AG08396 (cell line): ENCODE data around the gene ATP11A.

Source experiments
- DNase-seq: peaks from one replicate; pipeline ENCODE4 v3.0.0; 2012; ENCODE audit warnings: low spot score, mixed read lengths

ATP11A gene

GRCh38 chr13:112894673-112895481, 205.0 kb downstream of the ATP11A start:
- DNase-seq: no peak

DNA sequence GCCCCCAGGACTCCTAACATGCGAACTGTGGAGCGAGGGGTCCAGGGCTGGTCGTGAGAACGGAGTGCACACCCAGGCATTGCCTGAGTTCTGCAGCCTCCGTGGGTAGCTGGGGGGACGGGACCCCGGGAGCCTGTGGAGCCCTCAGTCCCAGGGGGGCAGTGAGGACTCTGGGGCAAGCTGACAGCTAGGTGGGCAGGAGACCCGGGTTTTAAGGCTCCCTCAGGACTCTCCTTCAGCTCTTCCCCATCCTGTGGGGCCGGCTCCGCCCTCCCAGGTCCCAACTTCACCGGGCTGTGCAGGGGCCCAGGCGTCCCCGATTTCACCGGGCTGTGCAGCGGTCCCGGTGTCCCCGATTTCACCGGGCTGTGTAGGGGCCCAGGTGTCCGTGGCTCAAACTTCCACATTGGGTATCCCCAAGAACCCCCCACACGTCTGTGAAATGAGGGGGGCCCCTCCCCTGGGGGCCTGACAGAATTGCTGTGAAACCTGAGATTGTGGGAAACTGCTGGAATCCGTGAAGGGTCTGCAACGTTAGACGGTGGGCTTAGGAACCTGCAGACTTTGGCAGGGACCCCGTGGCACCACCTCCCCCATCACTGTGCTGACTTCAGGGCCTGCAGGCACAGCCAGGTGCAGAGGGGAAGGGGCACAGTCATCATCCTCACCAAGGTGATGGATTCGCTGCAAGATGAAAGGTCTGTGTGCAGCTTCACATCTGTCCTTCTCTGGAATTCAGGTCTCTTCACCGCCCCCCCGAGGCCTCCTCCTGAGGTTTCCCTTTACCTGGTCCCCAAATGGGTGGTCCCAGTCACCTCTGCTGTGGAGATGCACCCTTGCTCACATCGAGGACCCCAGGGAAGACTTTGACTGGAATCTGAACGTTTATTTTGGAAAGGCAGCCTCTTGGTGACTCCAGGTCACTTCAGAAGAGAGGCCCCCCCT, 206.0 kb downstream of the ATP11A start:
- no peak for DNase-seq

- no peak for DNase-seq
Measured at GRCh38 chr13:112896736-112897602, 207.1 kb downstream of the ATP11A start.

GRCh38 chr13:112897603-112897955, 207.7 kb downstream of the ATP11A start:
- DNase-seq: no peak

GRCh38 chr13:112897956-112898620, 208.2 kb downstream of the ATP11A start:
- DNase-seq: no peak

- DNase-seq: no peak
Measured at GRCh38 chr13:112898621-112899280, 208.9 kb downstream of the ATP11A start.

GRCh38 chr13:112899281-112900225, 209.7 kb downstream of the ATP11A start:
- DNase-seq: no peak

- no peak for DNase-seq
Measured at GRCh38 chr13:112900226-112900600, 210.4 kb downstream of the ATP11A start.

GRCh38 chr13:112900691-112901091, 210.9 kb downstream of the ATP11A start:
- DNase-seq: no peak

DNA sequence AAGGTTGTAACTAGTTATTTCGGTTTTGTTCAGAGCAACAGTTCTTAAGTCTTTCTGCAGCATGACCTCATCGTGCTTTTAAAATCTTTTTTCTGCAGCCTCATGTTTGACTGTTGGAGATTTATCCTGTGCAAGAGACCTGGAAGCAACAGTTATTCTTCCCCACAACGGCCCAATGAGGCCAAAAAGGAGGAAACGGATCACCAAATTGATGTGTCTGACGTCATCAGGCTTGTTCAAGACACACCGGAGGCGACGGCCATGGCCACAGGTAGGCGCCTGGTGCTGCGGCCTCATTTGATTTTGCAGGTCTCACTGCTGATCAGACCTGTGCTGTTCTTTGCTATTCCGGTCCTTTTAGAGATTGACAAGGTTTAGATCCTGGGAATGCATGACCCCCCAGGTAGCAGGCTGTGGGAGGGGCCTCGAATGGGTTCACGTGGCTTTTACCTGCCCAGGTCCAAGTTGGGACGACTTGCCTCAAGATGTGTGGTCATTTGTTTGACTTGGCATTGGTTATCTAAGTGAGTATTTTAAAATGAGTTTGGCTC, 212.3 kb downstream of the ATP11A start:
- no peak for DNase-seq

GRCh38 chr13:112902669-112903068, 212.8 kb downstream of the ATP11A start:
- no peak for DNase-seq

DNA sequence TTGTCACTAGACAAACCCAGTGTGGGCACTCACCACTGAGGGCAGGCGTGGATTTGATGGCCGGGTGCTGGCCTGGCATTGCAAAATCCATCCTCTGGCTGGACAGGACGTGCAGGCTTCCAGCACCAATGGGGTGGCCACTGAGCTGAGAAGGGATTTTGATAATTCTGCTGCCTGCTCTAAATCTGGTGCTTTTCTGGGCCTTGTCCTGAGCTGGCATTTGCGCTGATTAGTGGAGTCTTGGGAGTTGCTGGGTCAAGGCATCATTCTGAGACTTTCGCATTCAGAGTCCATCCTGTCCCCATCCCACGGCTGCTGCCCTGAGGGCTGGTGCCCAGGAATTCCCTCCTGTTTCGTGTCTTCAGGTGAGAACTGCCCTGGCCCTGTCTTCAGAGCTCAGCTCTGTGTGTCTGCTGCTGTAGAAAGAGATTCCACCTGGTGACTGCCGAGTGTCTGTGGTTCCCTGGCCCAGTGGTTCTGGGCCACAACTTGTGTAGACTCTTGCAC, 213.3 kb downstream of the ATP11A start:
- DNase-seq: no peak

GRCh38 chr13:112903606-112904195, 213.9 kb downstream of the ATP11A start:
- DNase-seq: no peak

DNA sequence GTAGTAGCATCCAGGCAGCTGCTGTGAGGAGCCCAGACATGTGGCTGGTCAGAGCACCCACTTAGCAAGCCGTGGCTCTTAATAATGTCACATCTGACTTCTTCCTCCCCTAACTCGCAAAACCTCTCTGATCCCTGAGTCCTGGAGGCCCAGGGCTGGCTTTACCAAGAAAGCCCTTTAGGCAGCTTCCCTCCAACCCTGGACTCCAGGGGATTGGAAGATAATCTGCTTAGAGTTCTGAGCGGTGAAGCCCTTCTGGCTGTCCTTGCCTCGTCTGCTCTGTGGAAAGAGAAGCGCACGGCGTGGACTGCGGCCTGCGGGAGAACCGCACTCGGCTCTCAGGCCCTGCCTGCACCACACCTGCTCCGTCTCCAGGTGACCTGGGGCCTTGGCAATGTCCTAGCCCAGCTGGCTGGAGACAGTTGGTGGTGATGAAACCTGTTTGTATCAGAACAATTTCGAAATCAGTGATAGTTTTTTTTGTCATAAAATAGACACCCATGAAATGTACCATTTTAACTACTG, 214.7 kb downstream of the ATP11A start:
- no peak for DNase-seq

DNA sequence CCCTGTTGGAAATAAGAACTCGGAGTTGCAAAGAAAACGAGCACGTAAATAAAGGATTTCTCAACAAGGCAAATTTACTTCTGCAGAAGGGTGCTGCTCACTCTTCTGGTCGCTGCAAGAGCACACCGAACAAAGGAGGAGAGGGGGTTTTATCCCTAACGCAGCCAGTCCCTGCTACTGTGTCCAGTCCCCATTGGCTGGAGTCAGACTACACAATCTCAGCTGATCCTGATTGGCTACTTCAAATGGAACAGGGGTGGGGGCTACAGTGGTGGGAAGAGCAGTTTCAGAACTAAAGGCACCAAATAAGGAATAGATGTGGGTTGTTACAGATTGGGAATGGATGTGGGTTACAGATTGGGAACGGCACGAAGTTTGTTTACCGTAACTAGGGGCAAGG, 215.2 kb downstream of the ATP11A start:
- no peak for DNase-seq

- no peak for DNase-seq
Measured at GRCh38 chr13:112905619-112905989, 215.8 kb downstream of the ATP11A start.

DNA sequence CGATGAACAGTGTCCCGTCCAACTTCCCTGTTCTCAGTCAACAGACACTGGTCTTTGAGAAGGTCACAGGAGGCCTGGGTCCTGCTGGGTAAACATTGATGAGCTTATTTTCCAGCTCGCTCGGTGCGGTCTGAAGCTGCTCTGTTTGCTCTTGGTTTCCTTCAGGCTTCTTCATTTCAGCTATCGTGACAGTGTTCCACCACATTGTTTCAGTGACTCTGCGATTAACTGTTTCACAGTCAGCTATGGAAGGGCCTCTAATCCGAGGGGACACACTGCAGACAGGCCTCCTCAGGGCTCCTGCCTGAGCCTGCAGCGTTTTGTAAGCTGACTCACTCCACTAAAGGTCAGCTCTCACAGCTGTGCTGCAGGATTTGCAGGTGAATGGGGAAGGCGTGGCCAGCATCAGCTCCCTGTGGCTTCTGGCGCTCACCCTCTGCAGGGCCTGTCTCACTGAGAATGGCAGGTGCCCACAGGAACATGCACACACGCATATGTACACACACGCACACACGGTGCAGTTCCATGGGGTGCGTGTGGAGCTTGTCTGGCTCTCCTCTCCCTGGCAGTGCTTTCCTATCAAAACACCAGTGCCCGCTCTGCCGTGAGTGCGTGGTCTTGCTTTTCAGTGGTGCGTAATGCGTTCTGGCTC, 216.3 kb downstream of the ATP11A start:
- DNase-seq: no peak

DNA sequence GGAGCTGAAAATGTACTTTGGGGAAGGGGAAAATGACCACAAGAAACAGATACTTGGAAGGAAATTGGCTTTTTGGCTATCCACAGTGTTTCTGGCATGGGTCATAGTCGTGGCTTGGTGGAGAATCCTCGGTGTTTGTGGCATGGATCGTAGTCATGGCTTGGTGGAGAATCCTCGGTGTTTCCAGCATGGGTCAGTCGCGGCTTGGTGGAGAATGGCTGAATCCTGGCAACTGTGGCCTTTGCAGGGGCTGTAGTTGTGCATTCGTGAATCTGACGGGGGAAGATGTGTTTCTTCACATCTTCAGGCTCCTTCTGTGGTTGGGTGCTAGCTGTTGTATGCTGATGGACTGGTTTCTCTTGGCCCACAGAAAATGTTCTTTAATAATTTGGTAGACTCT, 217.4 kb downstream of the ATP11A start:
- DNase-seq: no peak
